HL-60 (cell line): ENCODE data around the gene C20orf202.

Source experiments
- DNase-seq, 2 experiments: peaks; one replicate each; pipeline ENCODE4 v3.0.0-alpha.2; 2010 to 2020; ENCODE audit warnings: low read depth in 1 of 2, low spot score in 1 of 2
- H3K27ac ChIP-seq: fragments of 250-450 bp; sonication (Bioruptor Pico); replicated peaks from 2 replicates; pipeline ENCODE4 v1.5.1; 2020; ENCODE audit warnings: mild to moderate bottlenecking, moderate library complexity
- H3K27me3 ChIP-seq: fragments of 250-450 bp; sonication (Bioruptor Pico); 2 replicates; pipeline ENCODE4 v1.5.1; 2021; ENCODE audit warnings: mild to moderate bottlenecking, moderate library complexity; ENCODE audit not compliant: insufficient read depth, poor library complexity, severe bottlenecking
- H3K4me3 ChIP-seq: replicated peaks from 2 replicates; pipeline ENCODE4 v1.5.1; 2011; ENCODE audit warnings: mild to moderate bottlenecking, control low read depth, low read length; ENCODE audit not compliant: insufficient read depth
- GABPA ChIP-seq: IDR thresholded peaks from 2 replicates; pipeline ENCODE4 v1.6.1; 2012; ENCODE audit warnings: low read depth
- POLR2AphosphoS5 ChIP-seq: IDR thresholded peaks from 2 replicates; pipeline ENCODE4 v1.6.1; 2012; ENCODE audit warnings: low read depth
- SPI1 ChIP-seq: IDR thresholded peaks from 2 replicates; pipeline ENCODE4 v1.6.1; 2012; ENCODE audit warnings: low read depth, mild to moderate bottlenecking, borderline replicate concordance
- TF ChIP-seq, protein P1 (sequence below): IDR thresholded peaks from one replicate; pipeline ENCODE4 v1.5.1; 2011; ENCODE audit warnings: low read length, control low read depth, inconsistent platforms; ENCODE audit not compliant: insufficient read depth
- TF ChIP-seq, protein P2 (sequence below): IDR thresholded peaks from 2 replicates; pipeline ENCODE4 v1.6.1; 2012; ENCODE audit warnings: low read depth; ENCODE audit not compliant: insufficient replicate concordance

Gene C20orf202

GRCh38 chr20:1242099-1242498 lies 38.8 kb downstream of the C20orf202 start:
- Histone ChIP-seq H3K27me3 (peaks cover 3% of the 10 kb centered on the region), H3K4me3 (no peak overlapping the region), H3K27ac (no peak overlapping the region)
- no peak for DNase-seq
- TF ChIP-seq POLR2AphosphoS5 (no peak), GABPA (no peak), SPI1 (no peak)
- TF ChIP-seq, protein P1, sequence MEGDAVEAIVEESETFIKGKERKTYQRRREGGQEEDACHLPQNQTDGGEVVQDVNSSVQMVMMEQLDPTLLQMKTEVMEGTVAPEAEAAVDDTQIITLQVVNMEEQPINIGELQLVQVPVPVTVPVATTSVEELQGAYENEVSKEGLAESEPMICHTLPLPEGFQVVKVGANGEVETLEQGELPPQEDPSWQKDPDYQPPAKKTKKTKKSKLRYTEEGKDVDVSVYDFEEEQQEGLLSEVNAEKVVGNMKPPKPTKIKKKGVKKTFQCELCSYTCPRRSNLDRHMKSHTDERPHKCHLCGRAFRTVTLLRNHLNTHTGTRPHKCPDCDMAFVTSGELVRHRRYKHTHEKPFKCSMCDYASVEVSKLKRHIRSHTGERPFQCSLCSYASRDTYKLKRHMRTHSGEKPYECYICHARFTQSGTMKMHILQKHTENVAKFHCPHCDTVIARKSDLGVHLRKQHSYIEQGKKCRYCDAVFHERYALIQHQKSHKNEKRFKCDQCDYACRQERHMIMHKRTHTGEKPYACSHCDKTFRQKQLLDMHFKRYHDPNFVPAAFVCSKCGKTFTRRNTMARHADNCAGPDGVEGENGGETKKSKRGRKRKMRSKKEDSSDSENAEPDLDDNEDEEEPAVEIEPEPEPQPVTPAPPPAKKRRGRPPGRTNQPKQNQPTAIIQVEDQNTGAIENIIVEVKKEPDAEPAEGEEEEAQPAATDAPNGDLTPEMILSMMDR = no peak
- TF ChIP-seq, protein P2, sequence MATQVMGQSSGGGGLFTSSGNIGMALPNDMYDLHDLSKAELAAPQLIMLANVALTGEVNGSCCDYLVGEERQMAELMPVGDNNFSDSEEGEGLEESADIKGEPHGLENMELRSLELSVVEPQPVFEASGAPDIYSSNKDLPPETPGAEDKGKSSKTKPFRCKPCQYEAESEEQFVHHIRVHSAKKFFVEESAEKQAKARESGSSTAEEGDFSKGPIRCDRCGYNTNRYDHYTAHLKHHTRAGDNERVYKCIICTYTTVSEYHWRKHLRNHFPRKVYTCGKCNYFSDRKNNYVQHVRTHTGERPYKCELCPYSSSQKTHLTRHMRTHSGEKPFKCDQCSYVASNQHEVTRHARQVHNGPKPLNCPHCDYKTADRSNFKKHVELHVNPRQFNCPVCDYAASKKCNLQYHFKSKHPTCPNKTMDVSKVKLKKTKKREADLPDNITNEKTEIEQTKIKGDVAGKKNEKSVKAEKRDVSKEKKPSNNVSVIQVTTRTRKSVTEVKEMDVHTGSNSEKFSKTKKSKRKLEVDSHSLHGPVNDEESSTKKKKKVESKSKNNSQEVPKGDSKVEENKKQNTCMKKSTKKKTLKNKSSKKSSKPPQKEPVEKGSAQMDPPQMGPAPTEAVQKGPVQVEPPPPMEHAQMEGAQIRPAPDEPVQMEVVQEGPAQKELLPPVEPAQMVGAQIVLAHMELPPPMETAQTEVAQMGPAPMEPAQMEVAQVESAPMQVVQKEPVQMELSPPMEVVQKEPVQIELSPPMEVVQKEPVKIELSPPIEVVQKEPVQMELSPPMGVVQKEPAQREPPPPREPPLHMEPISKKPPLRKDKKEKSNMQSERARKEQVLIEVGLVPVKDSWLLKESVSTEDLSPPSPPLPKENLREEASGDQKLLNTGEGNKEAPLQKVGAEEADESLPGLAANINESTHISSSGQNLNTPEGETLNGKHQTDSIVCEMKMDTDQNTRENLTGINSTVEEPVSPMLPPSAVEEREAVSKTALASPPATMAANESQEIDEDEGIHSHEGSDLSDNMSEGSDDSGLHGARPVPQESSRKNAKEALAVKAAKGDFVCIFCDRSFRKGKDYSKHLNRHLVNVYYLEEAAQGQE = no peak

DNA sequence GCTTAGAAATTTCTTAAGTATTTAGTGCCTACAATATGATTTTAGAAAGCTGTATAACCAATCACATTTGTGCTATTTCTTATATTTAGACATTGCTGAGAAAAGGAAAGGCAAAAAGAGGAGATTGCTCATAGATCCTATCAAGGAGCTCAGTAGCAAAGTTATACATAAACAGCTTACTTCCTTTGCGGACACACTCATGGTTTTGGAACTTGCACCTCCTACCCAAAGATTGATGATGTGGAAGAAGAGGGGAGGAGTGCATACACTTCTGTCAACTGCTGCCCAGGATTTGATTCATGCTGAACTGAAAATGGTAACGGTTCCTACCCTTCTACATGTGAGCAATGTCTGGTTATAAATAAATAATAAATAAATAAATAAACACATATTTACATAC lies 39.3 kb downstream of the C20orf202 start:
- peaks cover 3% of the 10 kb centered on the region for H3K27me3 ChIP-seq
- no peak for DNase-seq
- no peak overlapping the region for H3K4me3 ChIP-seq
- no peak for TF ChIP-seq POLR2AphosphoS5
- no peak for TF ChIP-seq GABPA
- TF ChIP-seq, protein P2 = no peak
- TF ChIP-seq, protein P1 = no peak
- TF ChIP-seq SPI1 = no peak
- no peak overlapping the region for H3K27ac ChIP-seq

DNA sequence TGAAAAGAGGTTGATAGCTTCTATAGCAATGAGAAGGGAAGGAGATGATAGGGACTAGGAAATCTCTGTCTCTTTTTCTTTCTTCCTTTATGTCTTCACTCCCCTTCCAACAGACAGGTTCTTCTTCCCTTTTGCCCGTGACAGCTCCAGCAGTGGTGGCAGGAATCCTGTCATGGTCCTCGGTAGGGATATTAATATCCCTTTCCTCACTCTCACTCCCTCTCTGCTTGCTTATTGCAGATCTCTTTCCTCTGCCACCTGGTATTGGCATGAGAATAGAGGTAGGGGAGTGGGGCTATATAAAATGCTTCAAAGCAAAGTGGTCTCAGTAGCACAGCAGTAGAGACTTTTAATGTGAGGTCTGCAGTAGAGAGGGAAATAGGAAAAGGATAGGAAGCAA lies 42.3 kb downstream of the C20orf202 start:
- H3K4me3 ChIP-seq = no peak overlapping the region
- TF ChIP-seq, protein P2 = no peak
- TF ChIP-seq, protein P1 = no peak
- TF ChIP-seq POLR2AphosphoS5 (no peak), GABPA (no peak), SPI1 (no peak)
- no peak overlapping the region for H3K27ac ChIP-seq
- H3K27me3 ChIP-seq = no peaks in the 10 kb centered on the region
- DNase-seq = no peak
